NCI-H2196 treated with DMSO at 0.1 percent for 48 hours (cell line): ENCODE data around the gene NDUFA8.
A peak's percentile ranks its signal among the peaks of the same experiment; 100 is the strongest.

ENCODE experiments used
- DNase-seq: peaks from one replicate; lab custom pipeline; 2025; ENCODE audit not compliant: unreplicated experiment; lab: John Stamatoyannopoulos, UW

The NDUFA8 gene

GRCh38 chr9:122138560-122139268, 20.9 kb downstream of the NDUFA8 start:
- DNase-seq: no peak

GRCh38 chr9:122135529-122135859, 24.1 kb downstream of the NDUFA8 start:
- DNase-seq: no peak

- no peak for DNase-seq
Measured at GRCh38 chr9:122134822-122135528, 24.6 kb downstream of the NDUFA8 start.

DNA sequence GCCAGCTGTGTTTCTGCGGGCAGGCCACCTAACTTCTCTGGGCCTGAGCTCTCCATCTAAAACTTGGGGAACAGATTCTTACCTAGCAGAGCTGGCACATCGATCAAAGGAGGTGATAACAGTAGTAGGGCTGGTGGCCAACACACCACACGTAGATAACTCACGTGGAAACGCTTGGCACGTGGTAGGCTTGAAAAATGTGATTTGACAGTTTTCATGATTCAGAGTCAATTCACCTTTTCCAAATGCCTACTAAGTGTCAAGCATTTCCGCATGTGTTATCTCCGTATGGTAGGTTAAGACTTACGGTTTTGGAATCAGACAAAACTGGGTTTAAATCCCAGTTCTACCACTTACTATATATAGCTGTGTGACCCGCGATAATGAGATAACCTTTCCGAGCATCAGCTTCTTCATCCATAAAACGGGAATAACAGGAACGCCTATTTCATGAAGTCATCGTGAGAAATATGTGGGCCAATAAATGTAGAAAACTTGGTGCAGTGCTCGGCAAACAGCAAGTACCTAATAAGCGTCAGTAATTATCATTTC, 25.5 kb downstream of the NDUFA8 start:
- DNase-seq: no peak

- no peak for DNase-seq
Measured at GRCh38 chr9:122133263-122133983, 26.2 kb downstream of the NDUFA8 start.

DNA sequence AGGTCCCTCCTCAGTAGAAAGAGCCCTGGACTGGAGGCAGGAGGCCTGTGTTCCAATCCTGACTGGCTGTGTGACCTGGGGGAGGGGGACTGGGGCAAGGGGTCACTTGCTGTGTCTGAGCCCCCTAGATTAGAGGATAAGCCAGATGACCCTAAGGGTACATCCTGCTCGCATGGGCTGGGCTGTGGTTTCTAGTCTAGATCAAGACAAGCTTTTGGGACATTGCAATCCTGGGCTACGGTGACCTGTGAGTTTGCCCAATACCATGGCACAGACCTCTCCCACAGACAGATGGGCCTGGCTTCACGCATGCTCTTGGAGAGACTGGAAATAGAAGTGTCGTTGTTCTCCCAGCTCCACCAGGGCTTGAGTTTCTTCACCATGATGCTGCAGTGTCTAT, 27.0 kb downstream of the NDUFA8 start:
- no peak for DNase-seq

- no peak for DNase-seq
Measured at GRCh38 chr9:122131401-122132001, 28.1 kb downstream of the NDUFA8 start.

DNA sequence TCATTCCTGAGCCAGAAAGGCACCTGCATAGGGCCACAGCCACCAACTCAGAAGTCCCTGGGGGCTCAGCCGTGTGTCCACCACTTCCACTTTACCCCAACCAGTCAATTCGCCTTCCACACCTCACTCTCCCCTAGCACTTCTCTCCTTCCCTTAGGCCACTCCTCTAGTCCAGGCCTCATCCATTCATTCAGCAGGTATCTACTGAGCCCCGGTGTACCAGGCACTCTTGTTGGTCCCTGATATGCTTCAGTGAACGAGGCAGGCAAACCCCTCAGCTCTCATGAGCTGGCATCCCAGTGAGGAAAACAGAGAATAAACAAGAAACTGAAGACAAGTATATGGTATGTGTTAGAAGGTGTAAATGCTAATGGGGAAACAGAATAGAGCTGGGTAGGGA, 28.7 kb downstream of the NDUFA8 start:
- DNase-seq: no peak

- DNase-seq: no peak
Measured at GRCh38 chr9:122129969-122130368, 29.6 kb downstream of the NDUFA8 start.

DNA sequence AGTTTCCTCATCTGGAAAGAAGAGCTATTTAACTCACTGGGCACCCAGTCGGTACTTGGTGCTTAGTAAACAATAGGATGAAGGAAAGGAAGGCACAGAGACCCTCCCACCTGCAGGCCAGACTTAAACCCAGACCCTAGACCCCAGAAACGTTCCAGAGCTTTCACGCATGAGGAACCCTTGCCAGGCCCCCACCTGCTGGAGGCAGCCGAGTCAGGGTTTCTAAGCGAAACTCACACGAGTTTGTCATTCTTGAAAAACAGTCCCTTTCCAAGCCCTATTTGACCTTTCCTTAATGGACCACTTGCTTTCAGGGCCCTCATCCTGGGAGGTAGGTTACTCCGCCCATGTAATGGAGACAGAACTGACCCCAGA, 30.6 kb downstream of the NDUFA8 start:
- no peak for DNase-seq

DNA sequence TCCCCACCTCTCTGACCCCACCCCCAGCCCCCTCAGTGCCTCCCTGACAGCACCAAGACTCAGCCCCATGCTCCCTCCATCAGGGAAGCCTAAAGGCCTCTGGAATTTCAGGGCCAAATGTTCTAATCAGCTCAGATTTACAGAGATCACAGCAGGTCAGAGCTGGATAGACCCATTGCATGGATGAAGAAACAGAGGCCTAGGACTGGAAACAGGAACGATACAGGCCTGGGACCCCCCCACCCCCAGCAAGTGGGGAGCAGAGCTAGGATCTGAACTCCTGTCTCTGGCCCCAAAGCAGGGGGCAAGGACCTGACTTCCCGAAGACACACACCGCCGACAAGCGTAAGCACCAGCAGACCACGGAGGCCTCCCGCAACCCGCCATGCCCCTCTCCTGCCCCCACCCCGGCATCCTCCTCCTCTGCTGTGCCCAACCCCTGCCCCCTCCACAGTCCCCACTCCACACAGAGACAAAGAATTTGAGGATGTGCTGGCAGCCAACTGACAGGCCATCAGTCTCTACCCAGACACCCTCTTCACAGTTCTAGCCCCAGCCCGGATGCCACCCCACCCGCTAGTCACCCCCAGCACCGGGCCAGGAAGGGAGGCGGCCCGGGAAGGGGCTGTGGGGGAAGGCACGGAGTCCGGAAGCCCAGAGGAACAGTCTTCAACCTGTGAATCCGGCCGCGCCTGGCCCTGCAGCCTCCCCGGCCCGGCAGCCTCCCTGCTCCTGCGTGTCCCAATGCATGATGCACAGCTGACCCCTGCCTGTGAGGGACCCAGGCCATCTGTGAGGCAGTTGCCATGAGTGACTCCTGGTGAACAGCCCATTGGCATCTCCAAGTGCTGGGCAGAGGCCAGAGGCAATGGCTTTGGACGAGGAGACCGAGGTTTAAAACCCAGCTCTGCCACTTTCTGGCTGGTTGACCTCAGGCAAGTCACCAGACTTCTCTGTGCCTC, 31.3 kb downstream of the NDUFA8 start:
- no peak for DNase-seq

GRCh38 chr9:122127396-122127798, 32.2 kb downstream of the NDUFA8 start:
- no peak for DNase-seq

GRCh38 chr9:122126331-122127261, 33.0 kb downstream of the NDUFA8 start:
- no peak for DNase-seq

GRCh38 chr9:122125509-122126330, 33.9 kb downstream of the NDUFA8 start:
- no peak for DNase-seq

GRCh38 chr9:122125158-122125508, 34.4 kb downstream of the NDUFA8 start:
- DNase-seq: peak; percentile 28

DNA sequence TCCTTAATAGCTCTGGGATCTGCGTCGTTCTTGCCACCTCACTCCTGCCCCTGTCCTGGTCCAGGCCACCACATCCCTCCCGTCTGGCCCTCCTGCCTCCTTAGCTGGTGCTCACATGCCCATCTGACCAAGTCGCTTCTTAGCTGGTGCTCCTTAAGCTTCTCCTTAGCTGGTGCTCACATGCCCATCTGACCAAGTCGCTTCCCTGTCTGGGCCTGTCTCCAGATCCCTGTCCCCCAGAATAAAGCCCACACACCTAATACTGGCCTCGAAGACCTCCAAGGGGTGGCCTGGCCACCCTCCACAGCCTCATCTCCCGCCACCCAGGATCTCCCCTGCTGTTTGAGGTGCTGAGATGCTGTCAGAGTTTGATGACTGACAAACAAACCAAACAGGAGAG, 35.1 kb downstream of the NDUFA8 start:
- DNase-seq: no peak

- DNase-seq: no peak
Measured at GRCh38 chr9:122124048-122124447, 35.5 kb downstream of the NDUFA8 start.

- peak; percentile 29 for DNase-seq
Measured at GRCh38 chr9:122122903-122123632, 36.5 kb downstream of the NDUFA8 start.
